Stimulated activated CD4-positive, alpha-beta T cell treated with anti-CD3 and anti-CD28 coated beads, Interleukin-1b, Interleukin-23, amount 100 ng/mL, for 48 hours (primary cell): ENCODE results near the gene TBK1.

Experiments used
- DNase-seq: peaks from one replicate; pipeline ENCODE4 v3.0.0-alpha.2; 2020

TBK1 gene

DNA sequence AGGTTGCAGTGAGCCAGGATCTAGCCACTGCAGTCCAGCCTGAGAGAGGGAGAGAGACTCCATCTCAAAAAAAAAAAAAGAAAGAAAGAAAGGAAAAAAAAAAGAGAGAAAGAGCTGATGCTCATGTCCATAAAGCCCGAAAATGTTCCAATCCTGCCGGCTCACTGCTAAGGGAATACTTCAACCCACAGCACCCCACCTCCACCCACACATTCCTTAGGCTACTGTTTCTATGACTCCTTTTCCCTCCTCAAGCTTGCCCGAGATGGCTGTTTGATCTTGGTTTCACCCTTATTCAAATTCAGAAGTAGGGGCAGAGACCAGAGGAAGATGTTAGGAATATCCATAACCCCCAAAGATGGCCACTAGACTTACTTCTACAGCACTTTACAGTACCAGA is 98.8 kb downstream of the TBK1 start:
- no peak for DNase-seq

- no peak for DNase-seq
Observed at GRCh38 chr12:64551676-64552075, 99.8 kb downstream of the TBK1 start.
